ENCODE measurements around the gene ELF2.

GRCh38 chr4:139171876-139172691 is 4.9 kb downstream of the ELF2 start:
- TF ChIP-seq ESRRG (CRISPR knock-in tag; IDR thresholded peaks at IDR 0.05) = no peak
- TF ChIP-seq GLIS3 (CRISPR knock-in tag; IDR thresholded peaks at IDR 0.05) = no peak
- TF ChIP-seq, protein P1, sequence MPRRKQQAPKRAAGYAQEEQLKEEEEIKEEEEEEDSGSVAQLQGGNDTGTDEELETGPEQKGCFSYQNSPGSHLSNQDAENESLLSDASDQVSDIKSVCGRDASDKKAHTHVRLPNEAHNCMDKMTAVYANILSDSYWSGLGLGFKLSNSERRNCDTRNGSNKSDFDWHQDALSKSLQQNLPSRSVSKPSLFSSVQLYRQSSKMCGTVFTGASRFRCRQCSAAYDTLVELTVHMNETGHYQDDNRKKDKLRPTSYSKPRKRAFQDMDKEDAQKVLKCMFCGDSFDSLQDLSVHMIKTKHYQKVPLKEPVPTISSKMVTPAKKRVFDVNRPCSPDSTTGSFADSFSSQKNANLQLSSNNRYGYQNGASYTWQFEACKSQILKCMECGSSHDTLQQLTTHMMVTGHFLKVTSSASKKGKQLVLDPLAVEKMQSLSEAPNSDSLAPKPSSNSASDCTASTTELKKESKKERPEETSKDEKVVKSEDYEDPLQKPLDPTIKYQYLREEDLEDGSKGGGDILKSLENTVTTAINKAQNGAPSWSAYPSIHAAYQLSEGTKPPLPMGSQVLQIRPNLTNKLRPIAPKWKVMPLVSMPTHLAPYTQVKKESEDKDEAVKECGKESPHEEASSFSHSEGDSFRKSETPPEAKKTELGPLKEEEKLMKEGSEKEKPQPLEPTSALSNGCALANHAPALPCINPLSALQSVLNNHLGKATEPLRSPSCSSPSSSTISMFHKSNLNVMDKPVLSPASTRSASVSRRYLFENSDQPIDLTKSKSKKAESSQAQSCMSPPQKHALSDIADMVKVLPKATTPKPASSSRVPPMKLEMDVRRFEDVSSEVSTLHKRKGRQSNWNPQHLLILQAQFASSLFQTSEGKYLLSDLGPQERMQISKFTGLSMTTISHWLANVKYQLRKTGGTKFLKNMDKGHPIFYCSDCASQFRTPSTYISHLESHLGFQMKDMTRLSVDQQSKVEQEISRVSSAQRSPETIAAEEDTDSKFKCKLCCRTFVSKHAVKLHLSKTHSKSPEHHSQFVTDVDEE (CRISPR knock-in tag; IDR thresholded peaks at IDR 0.05) = no peak
- TF ChIP-seq ZFP30 (CRISPR knock-in tag; IDR thresholded peaks at IDR 0.05) = no peak
